Measurements from ENCODE around the gene SAMD1.

DNA sequence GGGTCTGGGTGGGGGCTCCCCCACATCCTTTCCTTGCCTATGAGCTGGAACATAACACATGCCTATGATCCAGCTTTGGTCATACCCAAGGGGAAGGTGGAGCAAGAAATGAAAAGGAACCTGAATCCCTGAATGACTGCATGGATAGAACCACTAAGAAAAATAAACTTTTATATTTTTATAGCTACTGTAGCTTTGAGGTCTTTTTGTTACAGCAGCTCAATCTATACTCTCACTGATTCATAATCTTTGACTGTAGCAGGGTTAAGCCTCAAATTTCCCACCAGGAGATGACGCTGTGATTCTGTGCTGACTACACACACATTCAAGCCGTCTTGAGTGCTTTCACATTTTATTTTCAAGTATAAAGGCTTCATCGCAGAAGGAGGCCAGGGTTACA, 37.5 kb downstream of the SAMD1 start:
- TF ChIP-seq, protein P1, sequence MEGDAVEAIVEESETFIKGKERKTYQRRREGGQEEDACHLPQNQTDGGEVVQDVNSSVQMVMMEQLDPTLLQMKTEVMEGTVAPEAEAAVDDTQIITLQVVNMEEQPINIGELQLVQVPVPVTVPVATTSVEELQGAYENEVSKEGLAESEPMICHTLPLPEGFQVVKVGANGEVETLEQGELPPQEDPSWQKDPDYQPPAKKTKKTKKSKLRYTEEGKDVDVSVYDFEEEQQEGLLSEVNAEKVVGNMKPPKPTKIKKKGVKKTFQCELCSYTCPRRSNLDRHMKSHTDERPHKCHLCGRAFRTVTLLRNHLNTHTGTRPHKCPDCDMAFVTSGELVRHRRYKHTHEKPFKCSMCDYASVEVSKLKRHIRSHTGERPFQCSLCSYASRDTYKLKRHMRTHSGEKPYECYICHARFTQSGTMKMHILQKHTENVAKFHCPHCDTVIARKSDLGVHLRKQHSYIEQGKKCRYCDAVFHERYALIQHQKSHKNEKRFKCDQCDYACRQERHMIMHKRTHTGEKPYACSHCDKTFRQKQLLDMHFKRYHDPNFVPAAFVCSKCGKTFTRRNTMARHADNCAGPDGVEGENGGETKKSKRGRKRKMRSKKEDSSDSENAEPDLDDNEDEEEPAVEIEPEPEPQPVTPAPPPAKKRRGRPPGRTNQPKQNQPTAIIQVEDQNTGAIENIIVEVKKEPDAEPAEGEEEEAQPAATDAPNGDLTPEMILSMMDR (conservative IDR thresholded peaks at IDR 0.05) = no peak
- TF ChIP-seq ZFX (IDR thresholded peaks at IDR 0.05) = no peak

Data from C4-2B (cell line).